Hematopoietic multipotent progenitor cell treated with erythropoietin and hydrocortisone succinate and interleukin-3 and kit ligand, for 8 days (in vitro differentiated cells): ENCODE measurements around the gene PLXDC2.

Source experiments
- DNase-seq: peaks from one replicate; pipeline ENCODE4 v3.0.0-alpha.2; 2015

PLXDC2 gene

DNA sequence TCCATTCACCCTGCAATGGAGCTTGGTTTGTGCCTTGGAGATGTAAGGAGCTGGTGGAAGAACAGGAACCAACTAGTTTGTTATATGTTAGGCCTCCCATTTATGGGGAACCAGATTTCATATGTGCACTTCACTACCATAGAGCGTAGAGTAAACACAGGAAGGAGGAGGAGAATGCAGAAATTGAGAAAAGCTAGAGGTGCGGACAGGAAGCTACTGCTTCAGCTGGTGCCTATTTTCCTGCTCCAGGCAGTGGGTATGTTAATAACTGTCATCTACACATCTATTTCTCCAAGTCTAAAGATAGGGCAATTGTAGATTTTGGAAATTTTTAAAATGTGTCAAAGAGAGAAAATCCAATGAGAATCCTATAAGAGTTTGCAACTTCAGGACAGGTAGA is 482.2 kb downstream of the PLXDC2 start:
- DNase-seq, result no peak

- DNase-seq, result no peak
Measured at GRCh38 chr10:20299034-20299736, 483.0 kb downstream of the PLXDC2 start.

DNA sequence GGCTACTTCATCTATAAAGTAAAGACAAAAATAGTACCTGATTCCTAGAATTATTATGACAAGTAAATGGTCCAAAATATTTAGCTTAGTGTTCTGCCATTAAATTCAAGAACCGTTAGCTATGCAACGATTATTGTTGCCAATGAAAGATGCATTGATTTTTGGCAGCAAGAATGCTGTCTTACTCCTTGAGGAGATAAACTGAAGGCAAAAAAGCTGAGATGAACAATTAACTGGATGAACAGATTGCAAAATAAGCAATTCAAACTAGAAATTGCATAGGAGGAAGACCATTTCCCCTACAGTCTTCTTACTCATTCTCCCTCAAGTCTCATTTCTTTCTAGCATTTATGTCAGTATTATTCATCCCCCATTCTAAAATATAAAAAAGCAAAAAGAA is 484.5 kb downstream of the PLXDC2 start:
- no peak for DNase-seq

DNA sequence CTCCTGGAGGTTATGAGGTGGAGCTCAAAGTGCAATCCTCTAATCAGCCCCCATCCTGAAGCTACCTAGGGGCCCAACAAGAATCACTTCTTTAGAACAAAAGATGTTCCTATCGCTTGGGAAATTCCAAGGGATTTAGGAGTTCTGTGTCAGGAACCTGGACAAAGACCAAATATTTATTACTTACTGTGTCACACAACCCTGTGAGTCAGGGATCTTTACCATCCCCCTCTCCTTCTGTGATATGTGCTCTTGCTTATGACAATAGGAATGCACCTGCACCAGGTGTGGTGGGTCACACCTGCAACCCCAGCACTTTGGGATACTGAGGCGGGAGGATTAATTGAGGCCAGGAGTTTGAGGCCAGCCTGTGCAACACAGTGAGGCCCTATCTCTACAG is 485.8 kb downstream of the PLXDC2 start:
- DNase-seq, result no peak

DNA sequence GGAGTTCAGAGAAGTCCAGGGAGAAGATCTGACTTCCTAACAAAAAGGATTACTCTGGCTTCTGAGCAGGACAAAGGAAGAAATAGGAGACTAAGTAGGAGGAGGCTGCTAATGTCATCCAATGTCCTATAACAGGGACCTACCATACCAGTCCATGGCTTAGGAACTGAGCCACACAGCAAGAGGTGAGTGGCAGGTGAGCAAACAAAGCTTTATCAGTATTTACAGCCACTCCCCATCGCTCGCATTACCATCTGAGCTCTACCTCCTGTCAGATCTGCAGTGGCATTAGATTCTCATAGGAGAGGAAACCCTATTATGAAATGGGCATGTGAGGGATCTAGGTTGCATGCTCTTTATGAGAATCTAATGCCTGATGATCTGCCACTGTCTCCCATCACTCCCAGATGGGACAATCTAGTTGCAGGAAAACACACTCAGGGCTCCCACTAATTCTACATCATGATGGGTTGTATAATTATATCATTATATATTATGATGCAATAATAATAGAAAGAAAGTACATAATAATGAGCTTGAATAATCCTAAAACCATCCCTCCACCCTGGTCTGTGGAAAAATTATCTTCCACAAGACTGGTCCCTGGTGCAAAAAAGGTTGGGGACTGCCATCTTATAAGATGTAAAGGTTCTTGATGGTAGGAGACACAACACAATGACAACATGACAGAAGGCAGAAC is 487.4 kb downstream of the PLXDC2 start:
- DNase-seq, result no peak

- no peak for DNase-seq
Measured at GRCh38 chr10:20313665-20314064, 497.4 kb downstream of the PLXDC2 start.

DNA sequence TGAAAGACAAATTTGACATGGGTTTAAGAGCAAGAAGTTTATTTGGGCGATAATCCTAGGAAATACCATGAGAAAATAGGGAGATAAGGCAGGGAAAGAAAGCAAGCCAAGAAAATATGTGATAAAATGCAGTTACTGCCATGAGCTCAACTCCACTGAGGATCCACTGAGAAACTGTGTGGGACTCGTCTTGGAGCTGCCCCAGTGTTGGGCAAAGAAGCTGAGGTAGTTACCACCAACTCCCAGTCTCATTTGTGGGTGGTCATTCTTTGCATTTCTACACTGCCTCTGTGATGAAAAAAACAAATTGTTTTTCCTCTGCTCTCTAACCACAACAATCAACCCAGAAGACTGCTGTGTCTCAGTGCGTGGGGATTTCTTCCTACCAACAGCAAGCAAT is 498.2 kb downstream of the PLXDC2 start:
- no peak for DNase-seq

GRCh38 chr10:20327954-20328353 is 511.7 kb downstream of the PLXDC2 start:
- no peak for DNase-seq

DNA sequence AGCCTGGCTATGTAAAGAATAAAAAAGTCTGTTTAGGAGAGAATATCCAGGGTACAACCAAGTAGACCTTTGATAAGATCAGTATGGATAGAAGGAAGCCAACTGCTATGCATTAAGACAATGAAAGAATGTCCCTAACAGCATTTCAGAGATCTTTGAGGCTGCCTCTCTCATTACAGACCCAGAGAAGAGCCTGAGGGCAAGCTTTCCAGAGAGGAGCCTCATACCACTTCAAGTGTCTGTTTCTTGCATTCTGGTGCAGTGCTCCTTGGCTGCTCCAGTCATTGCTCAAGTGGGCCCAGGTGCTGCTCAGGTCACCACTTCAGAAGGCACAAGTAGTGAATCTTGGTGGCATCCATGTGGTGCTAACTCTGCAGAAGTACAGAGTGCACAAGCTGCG is 514.0 kb downstream of the PLXDC2 start:
- no peak for DNase-seq

DNA sequence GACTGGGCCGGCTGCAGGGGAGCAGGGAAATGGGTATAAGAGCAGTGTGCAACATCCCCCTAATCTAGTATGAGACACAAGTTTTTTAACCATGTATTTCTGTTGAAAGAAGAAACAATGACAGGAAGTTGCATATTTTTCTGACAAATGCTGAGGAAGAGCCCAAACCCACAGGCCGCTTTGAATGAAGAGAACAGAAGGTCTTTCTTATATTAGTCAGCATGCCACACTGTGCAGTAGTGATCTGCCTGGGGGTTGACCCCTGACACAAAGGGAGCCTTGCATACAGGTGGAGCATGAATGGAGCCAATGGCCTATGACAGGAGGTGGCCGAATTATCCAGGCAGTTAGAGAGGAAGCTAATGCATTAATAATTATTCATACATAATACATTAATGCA is 518.3 kb downstream of the PLXDC2 start:
- DNase-seq, result no peak
